ENCODE data around the gene PIF1.

- TF ChIP-seq ELF4 (IDR thresholded peaks at IDR 0.05) (no peak), HDGF (IDR thresholded peaks at IDR 0.05; ENCODE audit: borderline replicate concordance) (no peak), ZNF384 (IDR thresholded peaks at IDR 0.05) (no peak), FOXK2 (IDR thresholded peaks at IDR 0.05) (no peak), SP1 (IDR thresholded peaks at IDR 0.05) (no peak), NFRKB (IDR thresholded peaks at IDR 0.05) (no peak), BHLHE40 (IDR thresholded peaks at IDR 0.05; ENCODE audit: borderline replicate concordance) (no peak)
- TF ChIP-seq, protein P1, sequence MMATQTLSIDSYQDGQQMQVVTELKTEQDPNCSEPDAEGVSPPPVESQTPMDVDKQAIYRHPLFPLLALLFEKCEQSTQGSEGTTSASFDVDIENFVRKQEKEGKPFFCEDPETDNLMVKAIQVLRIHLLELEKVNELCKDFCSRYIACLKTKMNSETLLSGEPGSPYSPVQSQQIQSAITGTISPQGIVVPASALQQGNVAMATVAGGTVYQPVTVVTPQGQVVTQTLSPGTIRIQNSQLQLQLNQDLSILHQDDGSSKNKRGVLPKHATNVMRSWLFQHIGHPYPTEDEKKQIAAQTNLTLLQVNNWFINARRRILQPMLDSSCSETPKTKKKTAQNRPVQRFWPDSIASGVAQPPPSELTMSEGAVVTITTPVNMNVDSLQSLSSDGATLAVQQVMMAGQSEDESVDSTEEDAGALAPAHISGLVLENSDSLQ (IDR thresholded peaks at IDR 0.05) = no peak
These were observed 15.6 kb upstream of the PIF1 start for GRCh38 chr15:64841060-64841343.
